Measurements from ENCODE around the gene SLC6A18.

The SLC6A18 gene

DNA sequence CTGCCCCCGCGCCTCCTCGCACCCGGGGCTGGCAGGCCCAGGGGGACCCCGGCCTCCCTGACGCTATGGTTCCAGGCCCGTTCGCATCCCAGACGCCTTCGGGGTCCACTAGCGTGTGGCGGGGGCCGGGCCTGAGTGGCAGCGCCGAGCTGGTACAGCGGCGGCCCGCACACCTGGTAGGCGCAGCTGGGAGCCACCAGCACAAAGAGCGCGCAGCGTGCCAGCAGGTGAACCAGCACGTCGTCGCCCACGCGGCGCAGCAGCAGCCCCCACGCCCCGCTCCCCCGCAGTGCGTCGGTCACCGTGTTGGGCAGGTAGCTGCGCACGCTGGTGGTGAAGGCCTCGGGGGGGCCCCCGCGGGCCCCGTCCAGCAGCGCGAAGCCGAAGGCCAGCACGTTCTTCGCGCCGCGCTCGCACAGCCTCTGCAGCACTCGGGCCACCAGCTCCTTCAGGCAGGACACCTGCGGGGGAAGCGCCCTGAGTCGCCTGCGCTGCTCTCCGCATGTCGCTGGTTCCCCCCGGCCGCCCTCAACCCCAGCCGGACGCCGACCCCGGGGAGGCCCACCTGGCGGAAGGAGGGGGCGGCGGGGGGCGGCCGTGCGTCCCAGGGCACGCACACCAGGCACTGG, 69.1 kb downstream of the SLC6A18 start:
- peak; percentile 7 for DNase-seq

DNA sequence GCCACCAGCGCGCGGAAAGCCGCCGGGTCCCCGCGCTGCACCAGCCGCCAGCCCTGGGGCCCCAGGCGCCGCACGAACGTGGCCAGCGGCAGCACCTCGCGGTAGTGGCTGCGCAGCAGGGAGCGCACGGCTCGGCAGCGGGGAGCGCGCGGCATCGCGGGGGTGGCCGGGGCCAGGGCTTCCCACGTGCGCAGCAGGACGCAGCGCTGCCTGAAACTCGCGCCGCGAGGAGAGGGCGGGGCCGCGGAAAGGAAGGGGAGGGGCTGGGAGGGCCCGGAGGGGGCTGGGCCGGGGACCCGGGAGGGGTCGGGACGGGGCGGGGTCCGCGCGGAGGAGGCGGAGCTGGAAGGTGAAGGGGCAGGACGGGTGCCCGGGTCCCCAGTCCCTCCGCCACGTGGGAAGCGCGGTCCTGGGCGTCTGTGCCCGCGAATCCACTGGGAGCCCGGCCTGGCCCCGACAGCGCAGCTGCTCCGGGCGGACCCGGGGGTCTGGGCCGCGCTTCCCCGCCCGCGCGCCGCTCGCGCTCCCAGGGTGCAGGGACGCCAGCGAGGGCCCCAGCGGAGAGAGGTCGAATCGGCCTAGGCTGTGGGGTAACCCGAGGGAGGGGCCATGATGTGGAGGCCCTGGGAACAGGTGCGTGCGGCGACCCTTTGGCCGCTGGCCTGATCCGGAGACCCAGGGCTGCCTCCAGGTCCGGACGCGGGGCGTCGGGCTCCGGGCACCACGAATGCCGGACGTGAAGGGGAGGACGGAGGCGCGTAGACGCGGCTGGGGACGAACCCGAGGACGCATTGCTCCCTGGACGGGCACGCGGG, 69.9 kb downstream of the SLC6A18 start, which contains the start of gene TERT:
TSS of gene TERT (minus strand) at position 234 of the 815 bp plus-strand sequence. CDS start at position 155, 79 bp downstream.
- DNase-seq, result peak; percentile 19

DNA sequence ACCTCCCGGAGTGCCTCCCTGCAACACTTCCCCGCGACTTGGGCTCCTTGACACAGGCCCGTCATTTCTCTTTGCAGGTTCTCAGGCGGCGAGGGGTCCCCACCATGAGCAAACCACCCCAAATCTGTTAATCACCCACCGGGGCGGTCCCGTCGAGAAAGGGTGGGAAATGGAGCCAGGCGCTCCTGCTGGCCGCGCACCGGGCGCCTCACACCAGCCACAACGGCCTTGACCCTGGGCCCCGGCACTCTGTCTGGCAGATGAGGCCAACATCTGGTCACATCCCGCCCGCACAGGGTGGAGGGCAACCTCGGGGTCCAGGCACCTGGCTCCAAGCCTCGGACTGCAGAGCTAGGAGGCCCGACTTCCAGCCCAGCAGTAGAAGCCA, 70.5 kb downstream of the SLC6A18 start:
- DNase-seq, result peak; percentile 12

Measured in femur (tissue), 1 donor.